Measurements from ENCODE around the gene ATP1A2.

Gene ATP1A2

DNA sequence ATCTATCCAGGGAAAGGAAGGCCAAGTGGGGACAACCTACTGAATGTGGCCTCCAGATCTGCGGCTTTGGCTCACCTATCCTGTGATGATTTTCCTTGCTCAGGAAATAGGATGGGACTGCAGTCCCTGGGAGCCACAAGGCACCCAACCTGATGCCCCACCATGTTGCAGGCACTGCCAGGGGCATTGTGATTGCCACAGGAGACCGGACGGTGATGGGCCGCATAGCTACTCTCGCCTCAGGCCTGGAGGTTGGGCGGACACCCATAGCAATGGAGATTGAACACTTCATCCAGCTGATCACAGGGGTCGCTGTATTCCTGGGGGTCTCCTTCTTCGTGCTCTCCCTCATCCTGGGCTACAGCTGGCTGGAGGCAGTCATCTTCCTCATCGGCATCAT, 11.8 kb downstream of the ATP1A2 start:
- no peak for DNase-seq

DNA sequence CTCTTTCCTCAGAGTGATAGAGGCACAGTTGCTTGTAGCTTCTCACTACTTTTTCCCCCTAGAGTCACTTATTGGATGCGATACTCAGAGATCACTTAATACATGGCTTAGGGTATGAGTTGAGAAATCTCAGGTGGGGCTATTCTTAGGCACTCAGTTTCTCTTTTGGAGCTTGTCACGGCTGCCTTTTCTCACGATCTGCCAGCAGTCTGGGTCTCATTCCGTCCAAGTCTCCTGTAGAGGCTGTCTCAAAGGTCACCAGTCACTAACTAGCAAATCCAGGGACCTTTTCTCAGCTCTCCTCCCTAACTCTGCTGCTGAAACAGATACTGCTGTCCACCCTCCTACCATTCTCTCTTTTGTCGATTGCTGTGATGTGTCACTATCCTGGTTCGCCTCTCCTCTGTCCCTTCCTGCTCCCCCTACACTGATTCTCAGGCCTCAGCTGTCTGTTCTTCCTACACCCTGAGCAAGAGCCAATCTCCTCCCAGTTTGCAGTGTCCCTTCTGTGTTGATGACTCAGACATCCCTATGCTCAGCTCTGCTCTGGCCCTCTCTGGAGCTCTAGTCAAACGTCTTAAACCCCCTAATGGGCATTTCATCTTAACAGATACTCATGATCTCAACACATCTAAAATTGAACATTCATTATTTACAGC, 12.4 kb downstream of the ATP1A2 start:
- DNase-seq: no peak

- DNase-seq: no peak
These were observed 13.1 kb downstream of the ATP1A2 start for GRCh38 chr1:160128636-160129035.

DNA sequence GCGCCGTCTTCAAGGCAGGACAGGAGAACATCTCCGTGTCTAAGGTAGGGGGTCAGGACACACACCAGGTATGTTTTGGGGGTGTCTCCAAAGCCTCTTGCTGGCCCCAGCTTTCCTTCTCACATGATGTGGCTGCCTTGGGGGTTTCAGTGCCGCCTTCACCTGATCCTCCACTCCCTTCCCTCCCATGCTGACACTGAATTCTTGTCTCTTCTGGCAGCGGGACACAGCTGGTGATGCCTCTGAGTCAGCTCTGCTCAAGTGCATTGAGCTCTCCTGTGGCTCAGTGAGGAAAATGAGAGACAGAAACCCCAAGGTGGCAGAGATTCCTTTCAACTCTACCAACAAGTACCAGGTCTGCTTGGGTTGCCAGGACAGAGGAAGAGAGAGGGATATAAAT, 13.5 kb downstream of the ATP1A2 start:
- DNase-seq: no peak

- no peak for DNase-seq
These were observed 14.0 kb downstream of the ATP1A2 start for GRCh38 chr1:160129558-160129957.

- no peak for DNase-seq
These were observed 14.4 kb downstream of the ATP1A2 start for GRCh38 chr1:160129966-160130365.

DNA sequence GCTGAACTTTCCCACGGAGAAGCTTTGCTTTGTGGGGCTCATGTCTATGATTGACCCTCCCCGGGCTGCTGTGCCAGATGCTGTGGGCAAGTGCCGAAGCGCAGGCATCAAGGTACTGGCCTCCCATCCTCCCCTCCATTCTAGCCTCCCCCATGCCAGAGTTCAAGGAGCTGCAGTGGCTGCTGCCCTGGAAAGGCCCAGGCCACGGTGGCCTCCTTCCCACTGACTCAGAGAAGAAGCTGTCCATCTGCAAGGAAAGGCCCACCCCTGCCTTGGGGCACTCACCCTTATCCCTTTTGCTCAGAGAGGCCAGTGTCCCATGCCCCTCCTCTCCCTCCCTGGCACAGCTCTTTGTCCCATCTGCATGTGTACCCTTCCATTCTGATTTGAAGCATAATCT, 14.9 kb downstream of the ATP1A2 start:
- no peak for DNase-seq

DNA sequence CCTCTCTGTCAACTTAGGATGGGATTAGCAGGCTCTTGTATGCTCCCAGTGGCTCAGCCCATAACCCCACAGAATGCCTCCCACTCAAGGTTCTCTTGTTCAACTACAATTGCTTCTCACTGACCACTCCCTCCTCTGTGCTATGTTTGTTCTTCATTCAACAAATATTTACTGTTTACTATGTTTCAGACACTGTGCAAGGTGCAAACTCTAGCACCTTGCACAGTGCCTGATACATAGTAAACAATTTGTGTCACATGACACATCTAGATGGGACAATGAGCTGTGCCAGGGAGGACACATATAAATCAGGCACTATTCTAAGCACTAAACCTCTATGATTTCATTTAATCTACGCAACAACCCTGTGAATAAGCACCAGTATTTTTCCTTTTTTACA, 15.4 kb downstream of the ATP1A2 start:
- DNase-seq: no peak

GRCh38 chr1:160131803-160132565, 16.4 kb downstream of the ATP1A2 start:
- no peak for DNase-seq

- DNase-seq: no peak
These were observed 18.6 kb downstream of the ATP1A2 start for GRCh38 chr1:160133990-160134770.

DNA sequence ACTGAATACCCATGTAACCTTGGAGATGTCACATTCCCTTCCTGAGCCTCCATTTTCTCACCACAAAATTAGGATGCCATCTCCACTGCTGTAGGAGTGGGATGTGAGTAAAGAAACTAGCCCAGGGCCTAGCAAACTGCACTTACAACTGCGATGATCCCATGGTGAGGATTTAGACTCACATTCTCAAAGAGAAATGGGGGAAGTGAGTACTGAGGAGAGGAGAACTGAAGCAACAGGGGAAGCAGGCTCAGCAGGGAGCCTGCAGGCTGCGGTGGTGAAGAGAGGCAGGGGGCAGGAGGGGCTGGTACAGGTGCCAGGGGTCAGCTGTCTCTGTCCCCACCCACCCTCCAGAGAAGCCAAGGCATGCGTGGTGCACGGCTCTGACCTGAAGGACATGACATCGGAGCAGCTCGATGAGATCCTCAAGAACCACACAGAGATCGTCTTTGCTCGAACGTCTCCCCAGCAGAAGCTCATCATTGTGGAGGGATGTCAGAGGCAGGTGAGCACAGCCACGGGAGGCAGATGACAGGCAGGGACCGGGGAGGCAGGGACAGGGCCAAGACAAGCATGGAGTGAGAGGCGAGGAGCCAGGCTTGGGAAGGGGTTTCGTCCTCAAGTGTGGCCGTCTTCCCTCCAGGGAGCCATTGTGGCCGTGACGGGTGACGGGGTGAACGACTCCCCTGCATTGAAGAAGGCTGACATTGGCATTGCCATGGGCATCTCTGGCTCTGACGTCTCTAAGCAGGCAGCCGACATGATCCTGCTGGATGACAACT, 19.4 kb downstream of the ATP1A2 start:
- DNase-seq: no peak

DNA sequence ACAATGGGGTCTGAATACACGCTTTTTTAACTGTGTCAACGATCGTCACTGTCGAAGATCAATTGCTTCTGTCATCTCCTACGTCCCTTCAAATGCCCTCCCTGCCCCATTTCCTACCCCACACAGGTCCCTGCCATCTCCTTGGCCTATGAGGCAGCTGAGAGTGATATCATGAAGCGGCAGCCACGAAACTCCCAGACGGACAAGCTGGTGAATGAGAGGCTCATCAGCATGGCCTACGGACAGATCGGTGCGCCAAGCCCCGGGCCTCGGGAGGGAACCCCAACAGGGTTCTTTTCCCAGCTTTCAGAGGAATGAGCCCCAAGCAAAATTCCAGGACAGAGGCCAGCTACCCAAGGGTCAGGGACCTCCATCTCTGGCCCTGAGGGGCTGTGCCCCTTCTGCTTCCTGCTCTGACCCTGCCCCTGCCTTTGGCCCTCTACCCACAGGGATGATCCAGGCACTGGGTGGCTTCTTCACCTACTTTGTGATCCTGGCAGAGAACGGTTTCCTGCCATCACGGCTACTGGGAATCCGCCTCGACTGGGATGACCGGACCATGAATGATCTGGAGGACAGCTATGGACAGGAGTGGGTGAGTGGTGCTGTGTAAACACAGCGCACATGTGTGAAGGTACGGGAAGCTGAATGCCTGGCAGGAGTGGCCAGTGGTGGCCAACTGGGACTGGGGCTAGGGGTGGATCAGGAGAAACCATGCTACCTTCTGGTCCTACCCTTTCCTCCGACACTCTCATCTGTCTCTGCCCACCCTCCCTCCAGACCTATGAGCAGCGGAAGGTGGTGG, 20.8 kb downstream of the ATP1A2 start:
- DNase-seq: no peak

DNA sequence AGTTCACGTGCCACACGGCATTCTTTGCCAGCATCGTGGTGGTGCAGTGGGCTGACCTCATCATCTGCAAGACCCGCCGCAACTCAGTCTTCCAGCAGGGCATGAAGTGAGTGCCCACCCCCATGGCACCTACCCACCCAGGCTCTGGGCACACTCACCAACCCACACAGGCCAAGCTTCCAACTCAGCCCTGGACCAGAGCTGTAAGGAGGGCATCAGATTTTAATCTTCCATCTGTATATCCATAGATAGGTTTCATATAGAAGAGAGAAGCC, 21.3 kb downstream of the ATP1A2 start:
- no peak for DNase-seq

GRCh38 chr1:160137216-160137862, 21.8 kb downstream of the ATP1A2 start:
- DNase-seq: no peak

DNA sequence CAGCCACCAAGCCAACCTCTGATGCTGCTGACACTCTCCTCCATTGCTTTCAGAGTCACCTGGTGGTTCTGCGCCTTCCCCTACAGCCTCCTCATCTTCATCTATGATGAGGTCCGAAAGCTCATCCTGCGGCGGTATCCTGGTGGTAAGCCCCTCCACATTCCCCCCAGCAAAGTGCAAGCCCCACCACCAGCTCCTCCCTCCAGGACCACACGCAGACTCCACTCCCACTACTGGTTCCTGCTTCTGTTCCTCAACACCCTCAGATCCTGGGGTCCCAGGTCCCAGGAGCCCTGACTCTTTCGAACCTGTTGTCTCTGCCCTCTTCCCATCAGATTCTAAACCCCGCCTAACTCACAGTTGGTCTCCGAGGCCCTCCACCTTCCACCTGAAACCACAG, 24.3 kb downstream of the ATP1A2 start:
- no peak for DNase-seq

GRCh38 chr1:160143695-160144094, 28.1 kb downstream of the ATP1A2 start:
- no peak for DNase-seq

GRCh38 chr1:160144921-160145320, 29.4 kb downstream of the ATP1A2 start:
- DNase-seq: no peak

- DNase-seq: no peak
These were observed 30.5 kb downstream of the ATP1A2 start for GRCh38 chr1:160146107-160146506.

DNA sequence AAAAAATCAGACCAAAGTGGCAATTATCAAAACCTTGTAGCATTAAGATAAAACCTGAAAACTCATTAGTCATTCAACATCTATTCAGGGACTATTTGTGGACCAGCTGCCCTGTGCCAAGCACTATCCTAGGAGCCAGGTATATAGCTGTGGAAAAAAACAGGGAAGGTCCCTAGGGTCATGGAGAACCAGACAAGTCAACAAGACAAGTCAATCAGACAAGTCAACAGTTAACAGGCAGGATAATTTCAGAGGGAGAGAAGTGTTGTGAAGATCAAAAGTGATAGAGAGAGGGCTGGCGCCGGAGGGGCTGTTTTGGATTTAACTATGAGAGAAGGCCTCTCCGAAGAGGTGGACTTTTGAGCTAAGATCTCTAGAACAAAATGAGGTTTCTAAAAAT, 32.6 kb downstream of the ATP1A2 start:
- DNase-seq: no peak

DNA sequence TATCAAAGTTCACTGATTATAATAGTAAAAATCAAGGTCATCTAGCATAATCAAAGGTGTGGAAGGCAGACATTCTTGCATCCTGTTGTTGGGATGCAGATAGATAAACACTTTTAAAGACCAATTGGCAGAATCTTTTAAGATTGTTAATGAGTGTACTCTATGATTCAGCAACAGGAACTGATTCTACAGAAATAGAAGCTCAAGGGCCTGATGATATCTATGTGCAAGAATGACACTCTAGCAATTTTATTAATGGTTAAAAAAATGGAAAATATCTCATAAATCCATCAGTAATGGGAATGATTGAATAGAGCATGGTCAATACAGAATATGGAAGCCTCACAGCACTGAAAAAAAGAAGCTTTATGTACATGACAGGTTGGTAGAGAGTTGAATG, 33.7 kb downstream of the ATP1A2 start:
- no peak for DNase-seq

DNA sequence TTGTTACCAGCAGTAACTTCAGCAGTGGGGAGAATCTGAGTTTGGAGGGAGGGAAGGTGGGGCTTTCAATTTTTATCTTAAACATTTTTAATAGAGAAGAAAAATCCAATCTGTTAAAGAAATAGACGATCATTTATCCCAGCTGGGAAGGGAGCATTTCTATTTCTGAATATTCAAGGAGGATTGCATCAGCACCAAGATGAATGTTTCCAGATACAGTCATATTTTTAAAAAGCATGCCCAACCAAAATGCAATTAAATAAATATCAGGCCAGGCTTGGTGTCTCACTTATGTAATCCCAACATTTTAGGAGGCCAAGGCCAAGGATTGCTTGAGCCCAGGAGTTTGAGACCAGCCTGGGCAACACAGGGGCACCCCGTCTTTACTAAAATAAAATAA, 34.2 kb downstream of the ATP1A2 start:
- DNase-seq: no peak

GRCh38 chr1:160151303-160151702, 35.7 kb downstream of the ATP1A2 start, which contains the start of gene ATP1A4:
Gene ATP1A4 (plus strand): TSS chr1:160151603. CDS start chr1:160152041, 438 bp downstream.
- DNase-seq: no peak

All from activated gamma-delta T cell (primary cell).